NB4 (cell line): ENCODE data around the gene EMC6.

ENCODE experiments used
- MAX ChIP-seq: IDR thresholded peaks from 2 replicates; pipeline ENCODE4 v1.6.1; 2011; ENCODE audit warnings: low read depth, low read length
- POLR2A ChIP-seq: IDR thresholded peaks from 2 replicates; pipeline ENCODE4 v1.6.1; 2011; ENCODE audit warnings: mild to moderate bottlenecking; ENCODE audit not compliant: insufficient read length; ENCODE audit errors: extremely low read depth

- no peak for TF ChIP-seq POLR2A
- TF ChIP-seq MAX = peak; percentile 77
Measured at GRCh38 chr17:3695723-3696411, 27.3 kb downstream of the EMC6 start, which contains the start of gene P2RX5.
